ENCODE measurements around the gene ACTG1. TPM values are rescaled to one million over a fixed set of nuclear protein-coding genes. Genes with fewer than 3 reads are reported as not detected.
A peak's percentile ranks its signal among the peaks of the same experiment; 100 is the strongest.

ACTG1 gene
- total RNA-seq, 2 experiments from 2014 or later: 1,296 to 1,318 TPM

GRCh38 chr17:81519284-81520020 lies 6.9 kb upstream of the ACTG1 start:
- H3K4me1 ChIP-seq (ENCODE audit: insufficient read depth, low read length): peaks cover 47% of the 10 kb centered on the region
- H3K9me3 Mint-ChIP-seq: no peaks in the 10 kb centered on the region
- H3K27me3 Mint-ChIP-seq: no peaks in the 10 kb centered on the region
- no peak overlapping the region for H3K27ac ChIP-seq (ENCODE audit: low read depth in 1 of 2, low read length in 2 of 2)
- intact Hi-C loops (cut with DNase I, micrococcal nuclease): loop anchor here (1.0 to 10.0 kb wide), 7 partner anchors 32 to 1255 kb away; partner anchors contain the start of genes FAAP100 (in 1 of the 2), P4HB (in 1 of the 2), RNF213 (in 1 of the 2) and SLC38A10 (in 1 of the 2)
- H3K36me3 Mint-ChIP-seq (ENCODE audit: low read depth): no peaks in the 10 kb centered on the region
- H3K27ac Mint-ChIP-seq: no peak overlapping the region
- ChIA-PET CTCF (interaction anchor here (0.7 to 2.2 kb wide), 15 partner anchors 8 to 231 kb away, joined by 3 to 24 read pairs (median 5); partner anchors contain the start of gene FAAP100), POLR2A (interaction anchor here (0.6 to 2.7 kb wide), 6 partner anchors 10 to 280 kb away, joined by 3 to 27 read pairs (median 4); partner anchors contain the start of genes FAAP100 and NDUFAF8)
- TF ChIP-seq CTCF (IDR thresholded peaks at IDR 0.05): peak; percentile 89
- H3K4me3 ChIP-seq (ENCODE audit: low read length): peak overlapping the region; percentile 48
- H3K27me3 ChIP-seq (ENCODE audit: control insufficient read depth in 1 of 2, insufficient read depth in 2 of 2, low read length in 2 of 2): peaks cover 8 to 14% of the 10 kb centered on the region in 2 experiments
- peak; percentile 78 for ATAC-seq (ENCODE audit: poor library complexity)
- H3K4me3 Mint-ChIP-seq: no peak overlapping the region
- H3K4me1 Mint-ChIP-seq (ENCODE audit: low read depth): peaks cover 24% of the 10 kb centered on the region
- no peaks in the 10 kb centered on the region for H3K36me3 ChIP-seq (ENCODE audit: insufficient read depth, low read length)
- DNase-seq: peak; percentile 54 to 90 (median 68)
- peaks cover 0 to 8% of the 10 kb centered on the region in 2 experiments for H3K9me3 ChIP-seq (ENCODE audit: control insufficient read depth in 1 of 2, insufficient read depth in 1 of 2, low read length in 2 of 2)

- TF ChIP-seq CTCF (IDR thresholded peaks at IDR 0.05): no peak
- Histone ChIP-seq H3K9me3 (ENCODE audit: control insufficient read depth in 1 of 2, insufficient read depth in 1 of 2, low read length in 2 of 2) (peaks cover 0 to 3% of the 10 kb centered on the region in 2 experiments), H3K4me1 (ENCODE audit: insufficient read depth, low read length) (peaks cover 52% of the 10 kb centered on the region), H3K27me3 (ENCODE audit: control insufficient read depth in 1 of 2, insufficient read depth in 2 of 2, low read length in 2 of 2) (peaks cover 7 to 8% of the 10 kb centered on the region in 2 experiments), H3K4me3 (ENCODE audit: low read length) (peak overlapping the region; percentile 24), H3K36me3 (ENCODE audit: insufficient read depth, low read length) (no peaks in the 10 kb centered on the region), H3K27ac (ENCODE audit: low read depth in 1 of 2, low read length in 2 of 2) (no peak overlapping the region)
- H3K27me3 Mint-ChIP-seq: no peaks in the 10 kb centered on the region
- CTCF ChIA-PET: interaction anchor here (0.7 to 2.2 kb wide), 15 partner anchors 8 to 230 kb away, joined by 3 to 24 read pairs (median 5); partner anchors contain the start of gene FAAP100
- peaks cover 24% of the 10 kb centered on the region for H3K4me1 Mint-ChIP-seq (ENCODE audit: low read depth)
- POLR2A ChIA-PET: interaction anchor here (0.6 to 2.7 kb wide), 7 partner anchors 9 to 279 kb away, joined by 3 to 27 read pairs (median 4); partner anchors contain the start of genes FAAP100, NDUFAF8 and SLC38A10
- peak overlapping the region; percentile 54 for H3K27ac Mint-ChIP-seq
- no peaks in the 10 kb centered on the region for H3K36me3 Mint-ChIP-seq (ENCODE audit: low read depth)
- DNase-seq: peak in 4 of 14 experiments; percentile 24 to 54 (median 42)
- no peaks in the 10 kb centered on the region for H3K9me3 Mint-ChIP-seq
- intact Hi-C loops (cut with DNase I, micrococcal nuclease): loop anchor here (1.0 to 10.0 kb wide), 7 partner anchors 32 to 1254 kb away; partner anchors contain the start of genes FAAP100 (in 1 of the 2), P4HB (in 1 of the 2), RNF213 (in 1 of the 2) and SLC38A10 (in 1 of the 2)
- H3K4me3 Mint-ChIP-seq: no peak overlapping the region
- peak; percentile 10 for ATAC-seq (ENCODE audit: poor library complexity)
Measured at GRCh38 chr17:81518785-81519283, 6.2 kb upstream of the ACTG1 start.

GRCh38 chr17:81518113-81518784 lies 5.7 kb upstream of the ACTG1 start:
- no peak for DNase-seq
- Mint-ChIP-seq H3K27ac (peak overlapping the region; percentile 54), H3K9me3 (no peaks in the 10 kb centered on the region), H3K36me3 (ENCODE audit: low read depth) (peaks cover 4% of the 10 kb centered on the region), H3K4me3 (peak overlapping the region; percentile 83), H3K4me1 (ENCODE audit: low read depth) (peaks cover 24% of the 10 kb centered on the region), H3K27me3 (no peaks in the 10 kb centered on the region)
- ATAC-seq (ENCODE audit: poor library complexity): no peak
- ChIA-PET POLR2A (interaction anchor here (0.8 to 2.7 kb wide), 4 partner anchors 9 to 279 kb away, joined by 3 to 27 read pairs (median 10); partner anchors contain the start of genes FAAP100, NDUFAF8 and SLC38A10), CTCF (interaction anchor here (0.9 to 2.2 kb wide), 7 partner anchors 7 to 227 kb away, joined by 4 to 24 read pairs (median 7); partner anchors contain the start of gene FAAP100)
- no peaks in the 10 kb centered on the region for H3K36me3 ChIP-seq (ENCODE audit: insufficient read depth, low read length)
- H3K4me1 ChIP-seq (ENCODE audit: insufficient read depth, low read length): peaks cover 58% of the 10 kb centered on the region
- intact Hi-C loops (cut with DNase I, micrococcal nuclease): loop anchor here (2.0 to 10.0 kb wide), 5 partner anchors 35 to 1253 kb away; partner anchors contain the start of genes FAAP100 (in 1 of the 2), P4HB (in 1 of the 2), RNF213 (in 1 of the 2) and SLC38A10 (in 1 of the 2)
- peak overlapping the region; percentile 24 for H3K4me3 ChIP-seq (ENCODE audit: low read length)
- no peak overlapping the region for H3K27ac ChIP-seq (ENCODE audit: low read depth in 1 of 2, low read length in 2 of 2)
- TF ChIP-seq CTCF (IDR thresholded peaks at IDR 0.05): no peak
- peaks cover 1 to 3% of the 10 kb centered on the region in 2 experiments for H3K27me3 ChIP-seq (ENCODE audit: control insufficient read depth in 1 of 2, insufficient read depth in 2 of 2, low read length in 2 of 2)
- H3K9me3 ChIP-seq (ENCODE audit: control insufficient read depth in 1 of 2, insufficient read depth in 1 of 2, low read length in 2 of 2): no peaks in the 10 kb centered on the region

Data from CD4-positive, alpha-beta T cell (primary cell).